ENCODE data around the gene MAP7D1.

DNA sequence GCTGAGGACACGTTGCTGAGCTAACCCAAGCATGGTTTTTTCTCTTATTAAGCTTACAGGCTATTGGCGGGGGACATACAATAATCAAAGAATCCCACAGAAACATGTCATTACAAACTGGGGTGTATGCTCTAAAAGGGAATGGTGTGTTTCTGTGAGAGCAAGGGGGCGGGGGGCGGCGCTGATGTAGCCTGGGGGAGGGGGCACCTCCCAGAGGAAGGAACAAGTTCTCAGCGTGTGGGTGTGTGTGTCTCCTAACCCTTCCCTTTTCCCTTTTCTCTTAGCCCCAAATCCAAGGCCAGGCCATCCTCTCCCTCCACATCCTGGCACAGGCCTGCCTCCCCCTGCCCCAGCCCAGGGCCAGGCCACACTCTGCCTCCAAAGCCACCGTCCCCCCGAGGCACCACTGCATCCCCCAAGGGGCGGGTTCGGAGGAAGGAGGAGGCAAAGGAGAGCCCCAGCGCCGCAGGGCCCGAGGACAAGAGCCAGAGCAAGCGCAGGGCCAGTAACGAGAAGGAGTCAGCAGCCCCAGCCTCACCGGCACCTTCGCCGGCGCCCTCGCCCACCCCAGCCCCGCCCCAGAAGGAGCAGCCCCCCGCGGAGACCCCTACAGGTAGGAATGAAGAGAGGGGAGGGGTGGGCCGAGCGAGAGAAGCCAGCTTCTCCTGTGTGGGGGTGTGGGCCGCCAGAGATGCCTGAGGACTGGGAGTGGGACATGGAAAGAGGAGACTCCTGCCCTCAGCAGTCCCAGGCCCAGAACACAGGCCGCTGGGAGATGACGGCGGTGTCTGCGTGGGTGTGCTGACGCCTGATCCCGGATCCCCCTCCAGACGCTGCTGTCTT is 21.9 kb downstream of the MAP7D1 start:
- TF ChIP-seq, protein P1, sequence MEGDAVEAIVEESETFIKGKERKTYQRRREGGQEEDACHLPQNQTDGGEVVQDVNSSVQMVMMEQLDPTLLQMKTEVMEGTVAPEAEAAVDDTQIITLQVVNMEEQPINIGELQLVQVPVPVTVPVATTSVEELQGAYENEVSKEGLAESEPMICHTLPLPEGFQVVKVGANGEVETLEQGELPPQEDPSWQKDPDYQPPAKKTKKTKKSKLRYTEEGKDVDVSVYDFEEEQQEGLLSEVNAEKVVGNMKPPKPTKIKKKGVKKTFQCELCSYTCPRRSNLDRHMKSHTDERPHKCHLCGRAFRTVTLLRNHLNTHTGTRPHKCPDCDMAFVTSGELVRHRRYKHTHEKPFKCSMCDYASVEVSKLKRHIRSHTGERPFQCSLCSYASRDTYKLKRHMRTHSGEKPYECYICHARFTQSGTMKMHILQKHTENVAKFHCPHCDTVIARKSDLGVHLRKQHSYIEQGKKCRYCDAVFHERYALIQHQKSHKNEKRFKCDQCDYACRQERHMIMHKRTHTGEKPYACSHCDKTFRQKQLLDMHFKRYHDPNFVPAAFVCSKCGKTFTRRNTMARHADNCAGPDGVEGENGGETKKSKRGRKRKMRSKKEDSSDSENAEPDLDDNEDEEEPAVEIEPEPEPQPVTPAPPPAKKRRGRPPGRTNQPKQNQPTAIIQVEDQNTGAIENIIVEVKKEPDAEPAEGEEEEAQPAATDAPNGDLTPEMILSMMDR (conservative IDR thresholded peaks at IDR 0.05 in 1 of 2, IDR thresholded peaks at IDR 0.05 in 1 of 2; ENCODE audit: low read depth in 1 of 2, low read length in 2 of 2), result no peak
- no peak for TF ChIP-seq EZH2 (IDR thresholded peaks at IDR 0.05; ENCODE audit: low read length, missing control alignments)
